HL-60 (cell line): ENCODE data around the gene CRYBB1.

ENCODE experiments used
- DNase-seq, 2 experiments: peaks; one replicate each; pipeline ENCODE4 v3.0.0-alpha.2; 2010 to 2020; ENCODE audit warnings: low read depth in 1 of 2, low spot score in 1 of 2
- H3K27ac ChIP-seq: fragments of 250-450 bp; sonication (Bioruptor Pico); replicated peaks from 2 replicates; pipeline ENCODE4 v1.5.1; 2020; ENCODE audit warnings: mild to moderate bottlenecking, moderate library complexity
- H3K27me3 ChIP-seq: fragments of 250-450 bp; sonication (Bioruptor Pico); 2 replicates; pipeline ENCODE4 v1.5.1; 2021; ENCODE audit warnings: mild to moderate bottlenecking, moderate library complexity; ENCODE audit not compliant: insufficient read depth, poor library complexity, severe bottlenecking
- H3K4me3 ChIP-seq: replicated peaks from 2 replicates; pipeline ENCODE4 v1.5.1; 2011; ENCODE audit warnings: mild to moderate bottlenecking, control low read depth, low read length; ENCODE audit not compliant: insufficient read depth
- GABPA ChIP-seq: IDR thresholded peaks from 2 replicates; pipeline ENCODE4 v1.6.1; 2012; ENCODE audit warnings: low read depth
- POLR2AphosphoS5 ChIP-seq: IDR thresholded peaks from 2 replicates; pipeline ENCODE4 v1.6.1; 2012; ENCODE audit warnings: low read depth
- SPI1 ChIP-seq: IDR thresholded peaks from 2 replicates; pipeline ENCODE4 v1.6.1; 2012; ENCODE audit warnings: low read depth, mild to moderate bottlenecking, borderline replicate concordance
- TF ChIP-seq, protein P1 (sequence below): IDR thresholded peaks from one replicate; pipeline ENCODE4 v1.5.1; 2011; ENCODE audit warnings: low read length, control low read depth, inconsistent platforms; ENCODE audit not compliant: insufficient read depth
- TF ChIP-seq, protein P2 (sequence below): IDR thresholded peaks from 2 replicates; pipeline ENCODE4 v1.6.1; 2012; ENCODE audit warnings: low read depth; ENCODE audit not compliant: insufficient replicate concordance

CRYBB1 gene

DNA sequence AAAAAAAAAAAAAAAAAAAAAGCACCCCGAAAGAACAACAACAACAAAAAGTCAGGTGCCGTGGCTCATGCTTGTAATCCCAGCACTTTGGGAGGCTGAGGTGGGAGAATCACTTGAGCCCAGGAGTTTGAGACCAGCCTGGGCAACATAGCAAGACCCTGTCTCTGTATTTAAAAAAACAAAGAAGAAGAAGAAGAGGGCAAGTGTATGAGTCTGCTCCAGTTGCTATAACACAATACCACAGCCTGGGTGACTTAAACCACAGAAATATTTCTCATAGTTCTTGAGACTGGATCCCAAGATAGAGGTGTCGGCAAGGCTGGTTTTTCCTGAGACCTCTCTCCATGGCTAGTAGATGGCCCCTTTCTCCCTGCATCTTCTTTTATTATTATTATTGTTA lies 16.4 kb upstream of the CRYBB1 start:
- no peak overlapping the region for H3K27ac ChIP-seq
- TF ChIP-seq POLR2AphosphoS5 (no peak), SPI1 (no peak), GABPA (no peak)
- TF ChIP-seq, protein P1, sequence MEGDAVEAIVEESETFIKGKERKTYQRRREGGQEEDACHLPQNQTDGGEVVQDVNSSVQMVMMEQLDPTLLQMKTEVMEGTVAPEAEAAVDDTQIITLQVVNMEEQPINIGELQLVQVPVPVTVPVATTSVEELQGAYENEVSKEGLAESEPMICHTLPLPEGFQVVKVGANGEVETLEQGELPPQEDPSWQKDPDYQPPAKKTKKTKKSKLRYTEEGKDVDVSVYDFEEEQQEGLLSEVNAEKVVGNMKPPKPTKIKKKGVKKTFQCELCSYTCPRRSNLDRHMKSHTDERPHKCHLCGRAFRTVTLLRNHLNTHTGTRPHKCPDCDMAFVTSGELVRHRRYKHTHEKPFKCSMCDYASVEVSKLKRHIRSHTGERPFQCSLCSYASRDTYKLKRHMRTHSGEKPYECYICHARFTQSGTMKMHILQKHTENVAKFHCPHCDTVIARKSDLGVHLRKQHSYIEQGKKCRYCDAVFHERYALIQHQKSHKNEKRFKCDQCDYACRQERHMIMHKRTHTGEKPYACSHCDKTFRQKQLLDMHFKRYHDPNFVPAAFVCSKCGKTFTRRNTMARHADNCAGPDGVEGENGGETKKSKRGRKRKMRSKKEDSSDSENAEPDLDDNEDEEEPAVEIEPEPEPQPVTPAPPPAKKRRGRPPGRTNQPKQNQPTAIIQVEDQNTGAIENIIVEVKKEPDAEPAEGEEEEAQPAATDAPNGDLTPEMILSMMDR: no peak
- TF ChIP-seq, protein P2, sequence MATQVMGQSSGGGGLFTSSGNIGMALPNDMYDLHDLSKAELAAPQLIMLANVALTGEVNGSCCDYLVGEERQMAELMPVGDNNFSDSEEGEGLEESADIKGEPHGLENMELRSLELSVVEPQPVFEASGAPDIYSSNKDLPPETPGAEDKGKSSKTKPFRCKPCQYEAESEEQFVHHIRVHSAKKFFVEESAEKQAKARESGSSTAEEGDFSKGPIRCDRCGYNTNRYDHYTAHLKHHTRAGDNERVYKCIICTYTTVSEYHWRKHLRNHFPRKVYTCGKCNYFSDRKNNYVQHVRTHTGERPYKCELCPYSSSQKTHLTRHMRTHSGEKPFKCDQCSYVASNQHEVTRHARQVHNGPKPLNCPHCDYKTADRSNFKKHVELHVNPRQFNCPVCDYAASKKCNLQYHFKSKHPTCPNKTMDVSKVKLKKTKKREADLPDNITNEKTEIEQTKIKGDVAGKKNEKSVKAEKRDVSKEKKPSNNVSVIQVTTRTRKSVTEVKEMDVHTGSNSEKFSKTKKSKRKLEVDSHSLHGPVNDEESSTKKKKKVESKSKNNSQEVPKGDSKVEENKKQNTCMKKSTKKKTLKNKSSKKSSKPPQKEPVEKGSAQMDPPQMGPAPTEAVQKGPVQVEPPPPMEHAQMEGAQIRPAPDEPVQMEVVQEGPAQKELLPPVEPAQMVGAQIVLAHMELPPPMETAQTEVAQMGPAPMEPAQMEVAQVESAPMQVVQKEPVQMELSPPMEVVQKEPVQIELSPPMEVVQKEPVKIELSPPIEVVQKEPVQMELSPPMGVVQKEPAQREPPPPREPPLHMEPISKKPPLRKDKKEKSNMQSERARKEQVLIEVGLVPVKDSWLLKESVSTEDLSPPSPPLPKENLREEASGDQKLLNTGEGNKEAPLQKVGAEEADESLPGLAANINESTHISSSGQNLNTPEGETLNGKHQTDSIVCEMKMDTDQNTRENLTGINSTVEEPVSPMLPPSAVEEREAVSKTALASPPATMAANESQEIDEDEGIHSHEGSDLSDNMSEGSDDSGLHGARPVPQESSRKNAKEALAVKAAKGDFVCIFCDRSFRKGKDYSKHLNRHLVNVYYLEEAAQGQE: no peak
- H3K4me3 ChIP-seq: no peak overlapping the region
- DNase-seq: no peak
- H3K27me3 ChIP-seq: no peaks in the 10 kb centered on the region

DNA sequence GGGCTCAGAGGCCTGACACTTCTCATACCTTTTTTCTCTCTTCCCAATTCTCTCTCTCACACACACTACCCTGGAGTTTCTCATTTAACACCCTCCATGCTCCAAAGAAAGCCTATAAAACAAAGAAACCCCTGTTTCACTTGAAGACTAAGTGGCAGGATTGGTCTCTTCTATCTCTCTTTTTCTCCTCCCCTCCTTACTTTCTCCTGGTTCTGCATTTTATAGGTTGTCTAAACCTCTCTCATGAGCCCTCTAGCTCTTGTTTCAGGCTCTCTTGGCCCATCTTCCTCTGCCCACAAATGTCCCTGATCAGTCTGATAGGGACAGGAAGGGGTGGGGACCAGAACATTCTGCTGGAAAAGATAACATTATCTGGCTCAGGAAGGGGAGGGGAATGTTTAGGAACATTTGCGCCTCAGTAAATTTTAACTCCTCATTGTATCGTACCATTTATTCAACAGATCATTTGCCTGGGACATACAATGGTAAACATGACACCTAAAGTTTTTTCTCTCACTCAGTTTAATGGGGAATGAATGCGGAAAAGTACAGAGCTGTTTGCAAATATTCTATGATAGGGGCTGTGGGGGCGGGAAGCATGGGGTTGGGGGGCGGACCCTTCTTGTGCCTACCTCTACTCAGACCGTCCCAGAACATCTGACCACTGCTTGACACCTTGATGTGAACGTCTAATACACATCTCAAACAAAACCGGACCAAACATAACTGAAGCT lies 14.8 kb upstream of the CRYBB1 start:
- TF ChIP-seq GABPA (no peak), POLR2AphosphoS5 (no peak), SPI1 (no peak)
- TF ChIP-seq, protein P2: no peak
- TF ChIP-seq, protein P1: no peak
- no peak overlapping the region for H3K27ac ChIP-seq
- H3K4me3 ChIP-seq: no peak overlapping the region
- no peak for DNase-seq
- H3K27me3 ChIP-seq: no peaks in the 10 kb centered on the region

DNA sequence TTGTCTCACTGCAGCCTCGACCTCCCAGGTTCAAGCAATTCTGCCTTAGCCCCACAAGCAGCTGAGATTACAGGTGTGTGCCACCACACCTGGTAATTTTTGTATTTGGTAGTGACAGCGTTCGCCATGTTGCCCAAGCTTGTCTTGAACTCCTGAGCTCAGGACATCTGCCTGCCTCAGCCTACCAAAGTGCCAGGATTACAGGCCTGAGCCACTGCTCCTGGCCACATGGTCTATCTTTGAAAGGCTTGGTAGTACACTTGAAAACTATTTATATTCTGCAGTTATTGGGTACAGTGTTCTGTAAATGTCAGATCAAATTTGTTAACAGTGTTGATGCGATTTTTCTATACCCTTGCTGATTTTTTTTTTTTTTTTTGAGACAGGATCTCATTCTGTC lies 13.5 kb upstream of the CRYBB1 start:
- no peak overlapping the region for H3K4me3 ChIP-seq
- no peak for TF ChIP-seq GABPA
- no peak for TF ChIP-seq SPI1
- TF ChIP-seq POLR2AphosphoS5: no peak
- TF ChIP-seq, protein P1: no peak
- TF ChIP-seq, protein P2: no peak

More for the DNA sequence above, 13.5 kb upstream of the CRYBB1 start:
- Histone ChIP-seq H3K27ac (no peak overlapping the region), H3K27me3 (no peaks in the 10 kb centered on the region)
- DNase-seq: no peak
